Activated CD8-positive, alpha-beta memory T cell treated with anti-CD3 and anti-CD28 coated beads, Interleukin-2, amount 50 U/mL, for 1 hour (primary cell): ENCODE measurements around the gene WDR33.
"Not testable (repeated sequence)": the region's sequence is repeated elsewhere in the genome, so short reads cannot be mapped to it uniquely, and the experiment has no call there.

ENCODE experiments used
- DNase-seq: peaks from one replicate; pipeline ENCODE4 v3.0.0-alpha.2; 2020; ENCODE audit errors: extremely low read depth

The WDR33 gene

DNA sequence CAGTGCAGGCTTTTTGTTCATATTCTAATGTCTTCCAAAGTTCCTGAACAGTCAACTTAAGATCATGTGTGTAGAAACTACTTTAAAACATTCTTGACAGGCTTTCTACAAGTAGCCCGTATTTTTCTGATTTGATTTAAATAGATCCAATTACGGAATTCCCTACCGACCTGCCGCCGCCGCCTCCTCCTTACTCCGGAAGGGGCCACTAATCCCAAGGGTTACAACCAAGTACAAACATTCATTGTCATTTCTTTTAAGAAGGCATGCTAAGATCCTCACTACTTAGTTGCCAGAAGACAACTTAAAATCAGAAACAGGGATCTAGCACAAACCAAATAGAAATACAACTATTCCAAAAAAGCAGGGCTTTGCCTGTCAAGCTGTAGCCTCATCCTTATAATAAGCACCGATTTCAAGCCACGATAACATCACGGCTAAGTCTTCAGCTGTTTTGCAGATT lies 784 bp downstream of the WDR33 start:
- DNase-seq = no peak

DNA sequence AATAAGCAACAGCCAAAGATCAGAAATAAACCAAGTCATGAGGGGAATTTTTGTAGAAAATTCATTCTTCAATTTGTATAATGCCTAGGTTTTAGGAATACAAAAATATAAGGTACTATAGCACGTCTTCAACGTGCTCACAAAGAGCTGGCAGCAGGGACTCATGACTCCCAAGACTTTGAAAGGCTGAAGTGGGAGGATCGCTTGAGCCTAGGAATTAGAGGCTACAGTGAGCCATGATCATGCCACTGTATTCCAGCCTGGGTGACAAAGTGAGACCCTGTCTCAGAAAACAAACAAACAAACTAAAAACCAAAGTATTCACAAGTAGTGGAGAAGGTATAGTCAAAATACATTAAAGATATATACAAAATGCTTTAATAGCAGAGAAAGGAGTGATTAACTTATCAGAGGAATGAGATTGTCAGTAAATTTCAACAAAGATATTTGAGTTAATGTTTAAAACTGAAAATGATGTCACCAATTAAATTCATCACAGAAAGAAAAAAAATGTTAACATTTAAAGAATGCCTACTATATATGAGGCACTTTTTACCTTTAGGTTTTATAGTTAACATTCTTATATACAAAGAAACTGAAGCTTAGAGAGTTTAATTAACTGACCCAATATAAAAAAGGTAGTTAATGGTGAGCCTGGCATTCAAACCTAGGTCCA lies 3.2 kb downstream of the WDR33 start:
- no peak for DNase-seq

DNA sequence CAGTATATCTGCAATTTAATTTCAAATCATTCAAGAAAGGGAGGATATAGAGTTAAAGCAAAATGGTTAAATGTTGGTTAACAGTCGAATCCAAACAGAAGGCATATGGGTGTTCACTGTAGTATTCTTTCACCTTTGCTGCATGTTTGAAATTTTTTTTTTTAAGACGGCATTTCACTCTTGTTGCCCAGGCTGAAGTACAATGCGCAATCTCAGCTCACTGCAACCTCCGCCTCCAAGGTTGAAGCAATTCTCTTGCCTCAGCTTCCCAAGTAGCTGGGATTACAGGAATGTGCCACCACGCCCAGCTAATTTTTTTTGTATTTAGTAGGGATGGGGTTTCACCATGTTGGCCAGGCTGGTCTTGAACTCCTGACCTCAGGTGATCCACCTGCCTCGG lies 4.1 kb downstream of the WDR33 start:
- DNase-seq = not testable (repeated sequence)

DNA sequence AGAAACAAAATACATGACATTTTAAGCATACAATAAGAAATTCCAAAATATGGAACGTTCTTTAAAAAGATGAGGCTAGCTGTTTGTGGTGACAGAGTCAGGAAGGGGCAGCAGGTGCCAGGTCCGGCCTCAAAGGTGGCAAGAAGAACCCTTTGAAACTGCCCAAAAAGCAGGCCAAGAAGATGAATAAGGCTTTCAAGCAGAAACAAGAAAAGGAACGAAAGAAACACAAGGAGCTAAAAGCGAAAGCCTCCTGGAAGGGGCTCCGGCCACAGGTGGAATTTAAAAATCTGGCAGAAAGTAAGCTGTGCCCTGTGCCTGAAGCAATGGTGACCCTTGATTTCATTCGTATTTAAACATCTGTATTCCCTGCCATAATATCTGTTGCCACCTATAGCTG lies 5.5 kb downstream of the WDR33 start:
- no peak for DNase-seq

DNA sequence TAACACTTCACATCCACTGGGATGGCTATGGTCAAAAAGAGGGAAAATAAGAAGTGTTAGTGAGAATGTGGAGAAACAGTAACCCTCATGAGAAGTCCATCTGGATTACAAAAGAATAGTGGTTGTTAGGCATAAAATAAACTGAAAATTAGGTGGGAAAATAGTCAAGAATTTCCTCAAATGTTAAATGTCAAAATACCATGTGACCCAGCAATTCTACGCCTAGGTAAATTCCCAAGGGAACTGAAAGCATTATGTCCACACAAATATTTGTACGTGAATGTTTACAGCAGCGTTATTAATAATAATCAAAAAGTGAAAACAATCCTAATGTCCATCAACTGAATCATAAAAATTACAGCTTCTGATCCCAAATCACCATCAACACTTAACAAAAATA lies 11.0 kb downstream of the WDR33 start:
- no peak for DNase-seq

DNA sequence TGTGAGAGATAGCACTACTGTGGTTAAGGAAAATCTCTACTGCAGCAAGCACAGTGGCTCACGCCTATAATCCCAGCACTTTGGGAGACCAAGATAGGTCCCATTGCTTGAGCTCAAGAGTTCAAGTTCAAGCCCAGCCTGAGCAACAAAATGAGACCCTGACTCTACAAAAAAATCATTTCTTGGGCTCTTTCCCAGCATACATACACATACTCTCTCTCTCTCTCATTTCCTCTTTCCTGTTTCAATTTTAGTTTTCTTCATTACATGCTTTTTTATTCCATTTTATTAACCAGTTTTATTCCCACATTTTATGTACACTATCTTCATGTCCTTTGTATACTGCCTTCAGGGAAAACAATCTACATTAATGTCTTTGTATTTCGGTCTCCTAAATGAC lies 14.6 kb downstream of the WDR33 start:
- DNase-seq = no peak

DNA sequence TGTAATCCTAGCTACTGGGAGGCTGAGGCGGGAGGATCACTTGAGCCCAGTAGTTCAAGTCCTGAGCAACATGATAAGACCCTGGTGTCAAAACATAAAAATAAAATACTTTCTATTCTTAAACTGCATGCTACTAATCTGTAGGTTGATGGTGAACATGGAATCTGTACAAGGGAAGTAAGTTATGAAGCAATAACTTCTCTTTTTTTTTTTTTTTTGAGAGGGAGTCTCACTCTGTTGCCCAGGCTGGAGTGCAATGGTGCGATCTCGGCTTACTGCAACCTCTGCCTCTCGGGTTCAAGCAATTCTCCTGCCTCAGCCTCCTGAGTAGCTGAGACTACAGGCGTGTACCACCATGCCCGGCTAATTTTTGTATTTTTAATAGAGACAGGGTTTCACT lies 16.1 kb downstream of the WDR33 start:
- not testable (repeated sequence) for DNase-seq

DNA sequence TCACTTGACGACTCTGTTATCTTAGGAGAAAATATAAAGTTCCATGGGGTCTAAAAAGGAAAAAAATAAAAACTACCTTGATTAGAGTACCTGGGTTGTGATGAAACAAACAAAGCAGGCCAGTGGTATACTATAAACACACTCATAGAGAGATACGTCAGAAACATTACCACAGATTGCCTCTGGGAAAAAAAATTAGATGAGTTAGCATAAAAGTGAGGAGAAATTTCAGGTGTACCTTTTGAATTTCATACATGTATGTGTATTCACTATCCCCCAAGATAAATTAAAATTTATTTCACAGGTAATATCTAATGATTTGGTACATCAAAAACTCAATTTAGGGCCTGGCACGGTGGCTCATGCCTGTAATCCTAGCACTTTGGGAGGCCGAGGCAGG lies 18.2 kb downstream of the WDR33 start:
- DNase-seq = no peak

DNA sequence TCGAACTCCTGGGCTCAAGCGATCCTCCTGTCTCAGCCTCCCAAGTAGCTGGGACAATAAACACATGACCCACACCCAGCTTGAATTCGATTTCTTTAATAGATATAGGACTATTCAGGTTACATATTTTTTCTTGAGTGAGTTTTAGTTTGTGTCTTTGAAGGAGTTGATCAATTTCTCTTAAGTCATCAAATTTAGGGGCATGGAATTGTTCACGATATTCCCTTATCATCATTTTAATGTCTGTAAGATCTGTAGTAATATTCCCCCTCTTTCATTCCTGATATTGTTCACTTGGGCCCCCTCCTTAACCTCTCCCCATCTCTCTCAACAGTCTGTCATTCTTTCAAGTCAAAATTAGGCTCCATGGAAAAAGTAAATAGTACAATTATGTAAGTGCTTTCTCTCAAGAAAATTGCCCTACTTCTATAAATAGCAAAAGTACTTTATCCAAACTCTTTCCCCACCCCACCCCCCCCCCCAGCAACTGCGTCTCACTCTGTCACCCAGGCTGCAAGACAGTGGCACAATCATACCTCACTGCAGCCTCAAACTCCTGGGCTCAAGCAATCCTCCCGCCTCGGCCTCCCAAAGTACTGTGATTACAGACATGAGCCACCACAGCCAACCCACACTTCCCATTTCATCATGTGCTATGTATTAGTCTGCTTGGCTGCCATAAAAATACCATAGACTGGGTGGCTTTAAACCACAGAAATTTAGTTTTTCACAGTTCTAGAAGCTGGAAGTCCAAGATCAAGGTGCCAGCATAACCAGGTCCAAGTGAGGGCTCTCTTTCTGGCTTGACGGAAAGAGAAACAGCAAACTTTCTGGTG lies 20.1 kb downstream of the WDR33 start:
- DNase-seq = no peak

DNA sequence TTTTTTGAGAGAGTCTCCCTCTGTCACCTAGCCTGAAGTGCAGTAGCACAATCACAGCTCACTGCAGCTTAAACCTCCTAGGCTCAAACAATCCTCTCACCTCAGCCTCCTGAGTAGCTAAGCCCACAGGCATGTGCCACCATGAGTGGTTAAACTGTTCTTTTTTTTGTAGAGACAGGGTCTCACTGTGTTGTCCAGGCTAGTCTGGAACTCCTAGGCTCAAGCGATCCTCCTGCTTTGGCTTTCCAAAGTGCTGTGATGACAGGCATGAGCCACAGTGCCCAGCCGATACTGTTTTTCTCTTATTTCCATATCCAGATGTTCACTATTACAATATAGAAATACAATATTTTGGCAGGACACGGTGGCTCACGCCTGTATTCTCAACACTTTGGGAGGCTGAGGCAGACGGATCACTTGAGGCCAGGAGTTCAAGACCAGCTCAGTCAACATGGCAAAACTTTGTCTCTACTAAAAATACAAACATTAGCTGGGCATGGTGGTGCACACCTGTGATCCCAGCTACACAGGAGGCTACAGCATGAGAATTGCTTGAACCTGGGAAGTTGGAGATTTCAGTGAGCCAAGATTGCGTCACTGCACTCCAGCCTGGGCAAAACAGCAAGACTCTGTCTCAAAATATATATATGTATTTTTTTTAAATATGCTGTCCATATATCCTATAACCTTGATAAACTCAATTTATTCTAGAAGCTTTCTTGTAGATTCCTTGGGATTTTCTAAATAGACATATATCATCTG lies 24.7 kb downstream of the WDR33 start:
- no peak for DNase-seq

DNA sequence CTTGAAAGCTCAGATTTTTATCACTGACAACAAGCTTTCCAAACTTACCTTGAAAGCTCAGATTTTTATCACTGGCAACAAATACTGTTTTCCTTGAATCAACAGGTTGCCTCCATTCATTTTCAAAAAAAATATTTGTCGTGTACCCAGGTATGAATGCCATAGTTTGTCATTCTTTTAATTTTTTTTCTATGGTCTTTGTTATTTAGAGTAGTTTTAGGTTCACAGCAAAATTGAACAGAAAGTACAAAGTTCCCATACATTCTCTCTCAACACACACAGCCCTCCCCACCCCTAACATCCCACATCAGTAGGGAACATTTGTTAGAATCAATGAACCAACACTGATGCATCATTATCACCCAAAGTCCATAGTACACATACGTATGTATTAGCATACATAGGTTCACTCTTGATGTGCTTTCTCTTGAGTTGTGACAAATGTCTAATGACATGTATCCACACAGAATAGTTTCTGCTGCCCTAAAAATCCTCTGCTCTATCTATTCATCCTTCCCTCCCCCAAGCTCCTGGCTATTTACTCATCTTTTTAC lies 25.9 kb downstream of the WDR33 start:
- DNase-seq = no peak

DNA sequence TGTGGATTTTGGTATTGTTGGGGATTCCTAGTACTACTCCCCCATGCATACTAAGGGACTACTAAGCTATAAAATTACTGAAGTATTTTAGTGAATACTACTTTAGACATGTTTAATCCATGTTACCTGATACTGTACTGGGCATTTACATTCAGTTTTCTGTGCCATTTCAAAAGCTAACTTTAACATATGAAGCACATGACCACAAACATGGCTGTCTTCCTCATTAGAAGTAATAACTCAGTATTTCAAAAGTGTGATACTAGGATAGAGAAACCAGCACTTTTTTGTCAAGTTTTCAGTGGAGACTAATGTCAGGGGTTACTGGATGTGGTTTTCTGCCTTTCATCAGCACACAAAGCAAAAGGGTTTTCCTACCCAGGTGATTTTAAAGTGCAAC lies 27.9 kb downstream of the WDR33 start:
- DNase-seq = no peak

DNA sequence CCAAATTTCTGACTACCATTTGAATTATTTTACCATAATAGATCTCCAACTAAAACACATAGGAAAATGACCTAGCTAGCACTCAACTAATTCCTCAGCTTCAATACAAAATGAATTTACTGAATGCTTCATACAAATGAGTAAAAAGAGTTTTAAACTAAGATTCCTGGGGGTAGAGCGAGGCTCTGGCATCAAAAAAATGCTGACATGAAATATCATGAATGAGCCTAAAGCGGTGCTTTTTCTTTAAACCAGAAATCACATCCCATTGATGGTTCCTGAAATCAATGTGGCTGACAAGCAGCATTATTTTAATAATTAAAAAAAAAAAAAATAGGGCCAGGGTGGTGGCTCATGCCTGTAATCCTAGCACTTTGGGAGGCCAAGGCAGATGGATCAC lies 32.1 kb downstream of the WDR33 start:
- DNase-seq = no peak

DNA sequence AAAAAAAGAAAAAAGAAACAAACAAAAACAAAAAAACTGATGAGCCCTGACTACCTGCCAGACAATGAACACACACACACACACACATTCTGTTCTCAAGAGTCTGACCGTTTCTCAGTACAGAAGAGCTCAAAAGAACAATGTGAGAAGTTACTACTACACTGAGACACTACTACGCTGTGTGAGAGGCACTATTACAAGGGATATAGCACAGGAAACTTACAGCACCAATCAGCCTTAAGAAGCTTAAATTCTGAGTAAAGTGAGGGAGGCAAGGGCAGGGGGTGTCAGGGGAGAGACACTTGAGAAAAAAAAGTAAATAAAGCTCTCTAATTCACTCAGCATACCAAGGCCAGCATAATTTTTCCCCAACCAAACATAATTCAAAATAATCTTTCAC lies 32.5 kb downstream of the WDR33 start:
- no peak for DNase-seq

DNA sequence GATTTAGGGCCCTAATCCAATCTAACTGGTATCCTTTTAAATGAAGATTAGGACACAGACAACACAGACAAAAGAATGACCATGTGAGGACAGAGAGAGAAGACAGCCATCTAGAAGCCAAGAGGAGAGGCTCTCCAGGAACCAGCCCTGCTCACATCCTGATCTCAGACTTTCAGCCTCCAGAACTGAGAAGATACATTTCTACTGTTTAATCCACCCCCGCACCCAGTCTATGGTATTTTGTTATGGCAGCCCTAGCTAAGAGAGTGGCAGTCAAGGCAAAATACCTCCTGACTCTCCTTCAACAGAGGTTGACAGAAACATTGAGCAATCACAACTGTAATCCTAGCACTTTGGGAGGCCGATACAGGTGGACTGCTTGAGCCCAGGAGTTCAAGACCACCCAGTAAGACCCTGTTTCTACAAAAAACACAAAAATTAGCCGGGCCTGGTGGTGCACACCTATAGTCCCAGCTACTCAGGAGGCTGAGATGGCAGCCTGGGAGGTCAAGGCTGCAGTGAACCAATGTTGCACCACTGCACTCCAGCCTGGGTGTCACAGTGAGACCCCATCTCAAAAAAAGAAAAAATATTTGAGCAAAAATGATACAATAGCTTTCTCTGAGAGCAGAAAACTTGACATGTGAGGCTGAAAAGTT lies 34.7 kb downstream of the WDR33 start:
- no peak for DNase-seq

DNA sequence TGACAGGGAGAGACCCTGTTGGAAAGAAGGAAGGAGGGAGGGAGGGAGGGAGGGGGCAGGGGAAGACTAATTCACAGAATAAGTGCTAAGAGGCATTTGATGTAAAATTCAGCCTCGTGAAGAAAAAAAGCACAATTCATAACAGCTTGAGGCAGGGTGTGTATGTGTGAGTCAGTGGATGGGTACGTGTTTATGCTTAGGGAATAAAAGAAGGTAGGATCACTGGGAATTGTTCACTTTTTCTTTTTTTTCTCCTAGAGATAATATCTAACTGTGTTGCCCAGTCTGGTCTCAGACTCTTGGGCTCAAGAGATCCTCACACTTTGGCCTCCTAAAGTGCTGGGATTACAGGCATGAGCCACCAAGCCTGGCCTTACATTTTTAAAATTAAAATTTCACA lies 39.2 kb downstream of the WDR33 start:
- no peak for DNase-seq

DNA sequence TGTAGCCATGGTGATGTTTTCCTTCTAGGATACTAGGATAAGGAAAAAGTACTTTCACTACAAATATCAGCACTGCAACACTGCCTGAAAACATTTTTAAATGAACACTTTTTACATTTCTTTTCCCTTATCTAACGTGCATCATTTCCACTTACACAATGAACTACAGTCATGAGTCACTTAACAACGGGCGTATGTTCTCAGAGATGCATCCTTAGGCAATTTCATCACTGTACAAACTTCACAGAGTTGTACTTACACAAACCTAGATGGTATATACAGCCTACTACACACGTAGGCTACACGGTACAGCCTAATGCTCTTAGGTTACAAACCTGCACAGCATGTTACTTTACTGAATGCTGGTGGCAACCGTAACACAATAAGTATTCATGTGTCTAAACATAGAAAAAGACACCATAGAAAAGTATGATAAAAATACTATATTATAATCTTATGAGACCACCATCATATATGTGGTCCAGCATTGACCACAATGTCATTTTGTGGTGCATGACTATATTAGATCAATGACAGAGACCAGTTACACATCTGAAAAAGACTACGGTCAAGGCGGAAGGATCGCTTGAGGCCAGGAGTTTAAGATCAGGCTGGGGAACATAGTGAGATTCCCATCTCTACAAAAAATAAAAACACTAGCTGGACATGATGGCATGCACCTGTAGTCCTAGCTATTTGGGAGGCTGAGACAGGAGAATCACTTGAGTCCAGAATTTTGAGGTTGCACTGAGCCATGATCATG lies 39.8 kb downstream of the WDR33 start:
- no peak for DNase-seq

DNA sequence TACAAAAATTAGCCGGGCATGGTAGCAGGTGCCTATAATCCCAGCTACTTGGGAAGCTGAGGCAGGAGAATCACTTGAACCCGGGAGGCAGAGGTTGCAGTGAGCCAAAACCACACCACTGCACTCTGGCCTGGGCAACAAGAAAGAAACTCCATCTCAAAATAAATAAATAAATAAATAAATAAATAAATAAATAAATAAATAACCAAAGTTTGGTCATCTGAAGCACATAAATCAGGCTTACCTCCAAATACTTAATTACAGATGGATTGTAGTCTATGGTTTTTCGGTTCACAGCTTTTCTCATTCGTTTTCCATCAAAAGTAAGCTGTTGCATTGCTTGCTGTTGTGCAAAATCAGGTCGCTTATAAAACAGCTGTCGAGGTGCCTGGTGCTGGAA lies 40.4 kb downstream of the WDR33 start:
- not testable (repeated sequence) for DNase-seq

DNA sequence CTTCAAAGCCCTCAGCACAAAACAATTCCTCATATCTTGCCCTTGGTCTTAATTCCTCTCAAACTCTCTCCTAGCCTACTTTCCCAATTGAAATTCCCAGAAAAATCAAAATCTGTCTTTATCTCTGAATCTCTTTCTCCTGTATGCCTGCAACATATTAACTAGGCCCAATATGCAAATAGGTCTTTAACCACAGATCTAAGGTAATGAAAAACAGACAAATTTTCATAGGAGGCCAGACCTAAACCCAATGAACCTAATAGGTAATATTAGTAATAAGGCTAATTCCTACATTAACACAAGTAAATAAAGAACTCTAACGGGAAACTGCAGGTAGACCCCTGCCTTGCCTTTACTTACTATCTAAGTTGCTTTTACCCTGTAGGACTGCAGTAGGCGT lies 41.4 kb downstream of the WDR33 start:
- no peak for DNase-seq

DNA sequence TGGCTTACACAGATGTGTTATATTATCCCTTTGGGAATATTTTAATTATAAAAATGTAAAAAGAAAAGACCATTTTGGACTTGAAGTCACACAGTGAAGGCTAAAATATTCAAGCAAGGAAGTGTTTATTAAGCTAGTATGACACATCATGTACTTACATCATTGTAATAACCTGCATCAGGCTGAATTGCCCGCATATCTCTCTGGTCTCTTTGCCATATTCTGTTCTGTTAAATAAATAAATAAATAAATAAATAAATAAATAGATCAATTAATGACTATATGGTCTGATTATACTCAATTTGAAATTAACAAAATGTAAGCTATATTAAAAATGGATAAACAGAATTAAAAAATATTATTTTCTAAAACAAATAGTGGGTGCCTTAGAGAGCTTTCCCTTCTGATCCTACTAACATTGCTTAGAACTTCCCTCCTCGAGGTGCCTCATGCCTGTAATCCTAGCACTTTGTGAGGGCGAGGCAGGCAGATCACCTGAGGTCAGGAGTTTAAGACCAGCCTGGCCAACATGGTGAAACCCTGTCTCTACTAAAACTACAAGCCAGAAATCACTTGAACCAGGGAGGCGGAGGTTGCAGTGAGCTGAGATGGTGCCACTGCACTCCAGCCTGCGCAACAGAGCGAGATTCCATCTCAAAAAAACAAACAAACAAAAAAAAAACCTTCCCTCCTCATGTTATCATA lies 42.0 kb downstream of the WDR33 start:
- DNase-seq = no peak
